Neural progenitor cell (in vitro differentiated cells): ENCODE data around the gene DDC.

ENCODE experiments used
- EZH2 ChIP-seq: fragments of 200-600 bp; sonication (generic); IDR thresholded peaks from 2 replicates; pipeline ENCODE4 v1.6.1; 2017; ENCODE audit warnings: antibody characterized with exemption, mild to moderate bottlenecking, moderate library complexity
- TF ChIP-seq, protein P1 (sequence below): fragments of 200-600 bp; sonication (generic); IDR thresholded peaks from 2 replicates; pipeline ENCODE4 v1.5.1; 2017; ENCODE audit warnings: antibody characterized with exemption, mild to moderate bottlenecking

DNA sequence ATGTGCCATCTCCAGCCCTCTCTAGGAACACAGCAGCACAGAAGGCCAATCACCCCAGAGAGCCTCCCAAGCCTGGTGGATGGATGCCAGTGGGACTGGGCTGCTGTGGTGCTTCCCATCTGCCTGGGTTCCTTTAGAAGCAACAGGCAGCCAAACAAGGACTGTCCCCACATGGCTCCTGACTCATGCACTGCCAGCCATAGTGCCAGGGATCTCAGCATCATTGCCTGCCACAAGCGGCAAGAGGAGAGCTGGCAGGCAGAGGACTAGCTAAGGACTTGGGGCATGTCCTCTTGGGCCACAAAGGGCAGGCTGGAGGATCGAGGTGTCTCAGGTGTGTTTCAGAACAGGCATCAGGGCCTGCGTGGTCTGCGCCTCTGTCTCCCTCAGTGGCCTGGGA is 91.7 kb downstream of the DDC start:
- TF ChIP-seq, protein P1, sequence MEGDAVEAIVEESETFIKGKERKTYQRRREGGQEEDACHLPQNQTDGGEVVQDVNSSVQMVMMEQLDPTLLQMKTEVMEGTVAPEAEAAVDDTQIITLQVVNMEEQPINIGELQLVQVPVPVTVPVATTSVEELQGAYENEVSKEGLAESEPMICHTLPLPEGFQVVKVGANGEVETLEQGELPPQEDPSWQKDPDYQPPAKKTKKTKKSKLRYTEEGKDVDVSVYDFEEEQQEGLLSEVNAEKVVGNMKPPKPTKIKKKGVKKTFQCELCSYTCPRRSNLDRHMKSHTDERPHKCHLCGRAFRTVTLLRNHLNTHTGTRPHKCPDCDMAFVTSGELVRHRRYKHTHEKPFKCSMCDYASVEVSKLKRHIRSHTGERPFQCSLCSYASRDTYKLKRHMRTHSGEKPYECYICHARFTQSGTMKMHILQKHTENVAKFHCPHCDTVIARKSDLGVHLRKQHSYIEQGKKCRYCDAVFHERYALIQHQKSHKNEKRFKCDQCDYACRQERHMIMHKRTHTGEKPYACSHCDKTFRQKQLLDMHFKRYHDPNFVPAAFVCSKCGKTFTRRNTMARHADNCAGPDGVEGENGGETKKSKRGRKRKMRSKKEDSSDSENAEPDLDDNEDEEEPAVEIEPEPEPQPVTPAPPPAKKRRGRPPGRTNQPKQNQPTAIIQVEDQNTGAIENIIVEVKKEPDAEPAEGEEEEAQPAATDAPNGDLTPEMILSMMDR, result no peak
- no peak for TF ChIP-seq EZH2
